Activated T-cell treated with anti-CD3 and anti-CD28 coated beads, Interleukin-2, amount 50 U/mL, for 1 hour (primary cell): ENCODE measurements around the gene GNPDA1.

ENCODE experiments used
- DNase-seq: peaks from one replicate; pipeline ENCODE4 v3.0.0-alpha.2; 2020

The GNPDA1 gene

GRCh38 chr5:141989720-141990119, 23.1 kb downstream of the GNPDA1 start:
- no peak for DNase-seq

- DNase-seq: no peak
These were observed 26.8 kb downstream of the GNPDA1 start for GRCh38 chr5:141986072-141986471.

- DNase-seq: no peak
These were observed 30.2 kb downstream of the GNPDA1 start for GRCh38 chr5:141982626-141983025.

GRCh38 chr5:141978389-141978788, 34.4 kb downstream of the GNPDA1 start:
- no peak for DNase-seq

- DNase-seq: no peak
These were observed 36.7 kb downstream of the GNPDA1 start for GRCh38 chr5:141976176-141976575.

GRCh38 chr5:141973871-141974595, 38.8 kb downstream of the GNPDA1 start:
- DNase-seq: no peak

GRCh38 chr5:141969783-141970771, 42.8 kb downstream of the GNPDA1 start:
- no peak for DNase-seq

- DNase-seq: peak; percentile 91
These were observed 43.8 kb downstream of the GNPDA1 start, which contains the start of gene RNF14 for GRCh38 chr5:141968914-141969608. TSS of gene RNF14 (plus strand) at chr5:141969105. CDS start at chr5:141973589, 4,484 bp downstream.

GRCh38 chr5:141966963-141967333, 45.9 kb downstream of the GNPDA1 start:
- no peak for DNase-seq

GRCh38 chr5:141966275-141966962, 46.4 kb downstream of the GNPDA1 start:
- DNase-seq: no peak

- DNase-seq: no peak
These were observed 47.8 kb downstream of the GNPDA1 start for GRCh38 chr5:141965071-141965470.

GRCh38 chr5:141963701-141964100, 49.1 kb downstream of the GNPDA1 start:
- DNase-seq: no peak

- DNase-seq: no peak
These were observed 51.4 kb downstream of the GNPDA1 start for GRCh38 chr5:141961466-141961865.

- DNase-seq: peak; percentile 85
These were observed 52.1 kb downstream of the GNPDA1 start for GRCh38 chr5:141960449-141961323.

- DNase-seq: no peak
These were observed 52.8 kb downstream of the GNPDA1 start for GRCh38 chr5:141960018-141960417.

GRCh38 chr5:141958546-141959172, 54.2 kb downstream of the GNPDA1 start:
- no peak for DNase-seq

- DNase-seq: no peak
These were observed 54.7 kb downstream of the GNPDA1 start, which contains the start of gene PCDH12 for GRCh38 chr5:141958113-141958512. TSS of gene PCDH12 (minus strand) at chr5:141958202. CDS start at chr5:141957851, 351 bp downstream.

GRCh38 chr5:141957367-141957996, 55.3 kb downstream of the GNPDA1 start:
- no peak for DNase-seq

- DNase-seq: no peak
These were observed 58.6 kb downstream of the GNPDA1 start for GRCh38 chr5:141954194-141954593.

- no peak for DNase-seq
These were observed 60.8 kb downstream of the GNPDA1 start for GRCh38 chr5:141952020-141952419.
